H1 (cell line): ENCODE data around the gene SPN.

ENCODE experiments used
- CREB1 ChIP-seq: IDR thresholded peaks from 2 replicates; pipeline ENCODE4 v1.6.1; 2012; ENCODE audit warnings: inconsistent platforms
- EP300 ChIP-seq, 2 experiments: IDR thresholded peaks; 1 replicate in 1 of 2; 2 replicates in 1 of 2; pipeline ENCODE4 v1.6.1; 2011 to 2012; ENCODE audit warnings: low read depth in 2 of 2, low read length in 2 of 2, mild to moderate bottlenecking in 2 of 2, borderline replicate concordance in 1 of 2, inconsistent platforms in 1 of 2, moderate library complexity in 1 of 2
- KDM1A ChIP-seq: fragments of 200-600, 300-600 bp; sonication (generic); IDR thresholded peaks from 2 replicates; pipeline ENCODE4 v1.7.1; 2016; ENCODE audit warnings: mild to moderate bottlenecking, low read length, borderline replicate concordance
- PHF8 ChIP-seq: fragments of 200-600 bp; sonication (generic); conservative IDR thresholded peaks from 2 replicates; pipeline ENCODE4 v1.7.1; 2012; ENCODE audit warnings: low read depth, mild to moderate bottlenecking, inconsistent platforms, low read length, moderate library complexity
- POLR2A ChIP-seq, 2 experiments: IDR thresholded peaks; 1 replicate in 1 of 2; 2 replicates in 1 of 2; pipeline ENCODE4 v1.6.1; 2011; ENCODE audit warnings: low read depth in 2 of 2, low read length in 2 of 2, mild to moderate bottlenecking in 2 of 2; ENCODE audit errors: control extremely low read depth in 1 of 2
- TF ChIP-seq, protein P1 (sequence below), 3 experiments: IDR thresholded peaks; 1 replicate in 2 of 3; 2 replicates in 1 of 3; pipeline versions ENCODE4 v1.5.1 to v1.6.1; 2011; ENCODE audit warnings: low read length in 3 of 3, mild to moderate bottlenecking in 3 of 3, inconsistent platforms in 2 of 3, low read depth in 1 of 3, moderate library complexity in 1 of 3; ENCODE audit not compliant: insufficient read depth in 1 of 3; ENCODE audit errors: control extremely low read depth in 1 of 3

DNA sequence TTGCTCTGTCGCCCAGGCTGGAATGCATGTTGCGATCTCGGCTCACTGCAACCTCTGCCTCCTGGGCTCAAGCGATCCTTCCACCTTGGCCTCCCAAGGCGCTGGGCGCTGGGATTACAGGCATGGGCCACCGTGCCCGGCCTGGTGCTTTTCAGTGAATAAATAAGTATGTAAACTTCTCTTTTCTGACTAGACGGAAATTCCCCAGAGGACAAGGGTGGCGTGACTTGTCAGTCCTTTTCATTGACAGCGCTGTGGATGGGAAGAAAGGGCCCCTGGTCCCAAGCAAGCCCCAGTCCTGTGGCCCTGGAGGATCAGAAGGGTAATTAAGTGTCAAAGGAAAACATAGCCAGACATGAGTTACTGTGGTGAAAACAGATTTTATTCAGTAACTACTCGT, 9.6 kb upstream of the SPN start:
- TF ChIP-seq, protein P1, sequence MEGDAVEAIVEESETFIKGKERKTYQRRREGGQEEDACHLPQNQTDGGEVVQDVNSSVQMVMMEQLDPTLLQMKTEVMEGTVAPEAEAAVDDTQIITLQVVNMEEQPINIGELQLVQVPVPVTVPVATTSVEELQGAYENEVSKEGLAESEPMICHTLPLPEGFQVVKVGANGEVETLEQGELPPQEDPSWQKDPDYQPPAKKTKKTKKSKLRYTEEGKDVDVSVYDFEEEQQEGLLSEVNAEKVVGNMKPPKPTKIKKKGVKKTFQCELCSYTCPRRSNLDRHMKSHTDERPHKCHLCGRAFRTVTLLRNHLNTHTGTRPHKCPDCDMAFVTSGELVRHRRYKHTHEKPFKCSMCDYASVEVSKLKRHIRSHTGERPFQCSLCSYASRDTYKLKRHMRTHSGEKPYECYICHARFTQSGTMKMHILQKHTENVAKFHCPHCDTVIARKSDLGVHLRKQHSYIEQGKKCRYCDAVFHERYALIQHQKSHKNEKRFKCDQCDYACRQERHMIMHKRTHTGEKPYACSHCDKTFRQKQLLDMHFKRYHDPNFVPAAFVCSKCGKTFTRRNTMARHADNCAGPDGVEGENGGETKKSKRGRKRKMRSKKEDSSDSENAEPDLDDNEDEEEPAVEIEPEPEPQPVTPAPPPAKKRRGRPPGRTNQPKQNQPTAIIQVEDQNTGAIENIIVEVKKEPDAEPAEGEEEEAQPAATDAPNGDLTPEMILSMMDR (IDR thresholded peaks at IDR 0.05; ENCODE audit: control extremely low read depth in 1 of 3, insufficient read depth in 1 of 3, low read depth in 1 of 3, low read length in 3 of 3) = no peak
- TF ChIP-seq POLR2A (IDR thresholded peaks at IDR 0.05; ENCODE audit: control extremely low read depth in 1 of 2, low read depth in 2 of 2, low read length in 2 of 2) (no peak), PHF8 (no peak), EP300 (IDR thresholded peaks at IDR 0.05; ENCODE audit: borderline replicate concordance in 1 of 2, low read depth in 2 of 2, low read length in 2 of 2) (no peak), KDM1A (no peak), CREB1 (no peak)
